ENCODE data around the gene TRUB1.

DNA sequence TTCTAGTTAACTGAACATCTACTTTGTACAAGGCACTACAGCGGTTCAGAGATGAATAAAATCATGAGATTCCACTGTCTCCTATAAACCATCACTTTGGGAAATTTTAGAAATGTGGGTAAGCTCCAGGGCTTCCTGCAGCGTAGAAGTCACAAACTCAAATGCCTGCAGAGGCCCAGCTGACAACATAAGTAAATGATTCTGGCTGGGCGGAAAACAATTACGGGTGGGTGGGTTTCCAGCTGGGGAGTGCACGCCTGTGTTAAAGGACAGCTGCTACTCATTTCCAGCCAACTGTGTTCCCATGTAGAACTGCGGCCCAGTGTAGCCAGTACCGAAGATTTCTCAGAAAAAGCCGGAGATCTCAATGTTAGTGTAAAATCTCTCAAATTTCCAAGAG is 85.7 kb downstream of the TRUB1 start:
- TF ChIP-seq CTCF (IDR thresholded peaks at IDR 0.05; ENCODE audit: low read length) (no peak), EZH2 (optimal IDR thresholded peaks at IDR 0.05; ENCODE audit: low read depth, low read length) (no peak), EZH2phosphoT487 (IDR thresholded peaks at IDR 0.05; ENCODE audit: low read length) (no peak)
